ENCODE results near the gene CNOT8. TPM values are rescaled to one million over a fixed set of nuclear protein-coding genes. Genes with fewer than 3 reads are reported as not detected.

CNOT8 gene
- total and polyA plus RNA-seq, 9 of the 15 experiments (the other 6 are each of a cell fraction or from before 2014, with no cell fraction given), result 15.2 to 68.9 (median 52.1) TPM

GRCh38 chr5:154857530-154858296 is 714 bp upstream of the CNOT8 start (continued):
- TF ChIP-seq AFF4 (CRISPR knock-in tag; IDR thresholded peaks at IDR 0.05) (peak; percentile 76; the same call in 1 of the 2 replicates), GMEB1 (CRISPR knock-in tag; IDR thresholded peaks at IDR 0.05) (no peak), RBM22 (IDR thresholded peaks at IDR 0.05; ENCODE audit: low read depth, low read length, poor library complexity, severe bottlenecking) (peak; percentile 87), FOXP1 (CRISPR knock-in tag; IDR thresholded peaks at IDR 0.05) (no peak), EWSR1 (IDR thresholded peaks at IDR 0.05; ENCODE audit: borderline replicate concordance, low read depth, partially characterized antibody) (no peak), STAT5A (IDR thresholded peaks at IDR 0.05; ENCODE audit: borderline replicate concordance, low read length) (no peak), GABPB2 (CRISPR knock-in tag; conservative IDR thresholded peaks at IDR 0.05) (no peak), AFF1 (IDR thresholded peaks at IDR 0.05; ENCODE audit: low read depth in 1 of 2, partially characterized antibody in 2 of 2) (peak in 1 of 2 experiments; percentile 12), DLX4 (CRISPR knock-in tag; IDR thresholded peaks at IDR 0.05) (no peak), RB1 (IDR thresholded peaks at IDR 0.05; ENCODE audit: low read depth) (no peak; the same call in 1 of the 2 replicates), ZNF124 (CRISPR knock-in tag; IDR thresholded peaks at IDR 0.05) (no peak; the same call in 1 of the 2 replicates), NCOA2 (IDR thresholded peaks at IDR 0.05; ENCODE audit: partially characterized antibody in 2 of 2) (no peak), ZNF121 (CRISPR knock-in tag; conservative IDR thresholded peaks at IDR 0.05) (no peak), FOXM1 (IDR thresholded peaks at IDR 0.05; ENCODE audit: low read depth) (no peak; the same call in 1 of the 2 replicates), FOXM1 (CRISPR knock-in tag; IDR thresholded peaks at IDR 0.05; ENCODE audit: low read depth) (no peak), HMG20B (CRISPR knock-in tag; IDR thresholded peaks at IDR 0.05) (no peak), PURB (CRISPR knock-in tag; IDR thresholded peaks at IDR 0.05; ENCODE audit: low read depth) (no peak), GATAD2B (IDR thresholded peaks at IDR 0.05; ENCODE audit: borderline replicate concordance) (no peak)
